ENCODE results near the gene PTPRT.

The PTPRT gene

DNA sequence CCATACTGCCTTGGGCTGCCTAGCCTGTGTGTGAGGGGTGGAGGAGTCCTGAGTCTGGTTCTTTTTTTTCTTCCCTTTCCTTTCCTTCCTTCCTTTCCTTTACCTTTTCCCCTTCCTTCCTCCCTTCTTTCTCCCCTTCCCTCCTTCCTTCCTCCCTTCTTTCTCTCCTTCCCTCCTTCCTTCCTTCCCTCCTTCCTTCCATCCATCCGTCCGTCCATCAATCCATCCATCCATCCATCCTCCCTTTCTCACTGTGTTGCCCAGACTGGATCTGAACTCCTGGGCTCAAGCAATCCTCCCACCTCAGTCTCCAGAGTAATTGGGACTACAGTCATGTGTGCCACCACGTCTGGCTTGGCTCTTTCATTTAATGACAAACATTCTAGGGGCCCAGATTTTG is 820.8 kb downstream of the PTPRT start:
- H3K9me3 ChIP-seq (ENCODE audit: insufficient read depth, low read length, severe bottlenecking), result no peaks in the 10 kb centered on the region
- no peaks in the 10 kb centered on the region for H3K36me3 ChIP-seq (ENCODE audit: insufficient read depth, low read length)
- DNase-seq, result no peak
- TF ChIP-seq, protein P1, sequence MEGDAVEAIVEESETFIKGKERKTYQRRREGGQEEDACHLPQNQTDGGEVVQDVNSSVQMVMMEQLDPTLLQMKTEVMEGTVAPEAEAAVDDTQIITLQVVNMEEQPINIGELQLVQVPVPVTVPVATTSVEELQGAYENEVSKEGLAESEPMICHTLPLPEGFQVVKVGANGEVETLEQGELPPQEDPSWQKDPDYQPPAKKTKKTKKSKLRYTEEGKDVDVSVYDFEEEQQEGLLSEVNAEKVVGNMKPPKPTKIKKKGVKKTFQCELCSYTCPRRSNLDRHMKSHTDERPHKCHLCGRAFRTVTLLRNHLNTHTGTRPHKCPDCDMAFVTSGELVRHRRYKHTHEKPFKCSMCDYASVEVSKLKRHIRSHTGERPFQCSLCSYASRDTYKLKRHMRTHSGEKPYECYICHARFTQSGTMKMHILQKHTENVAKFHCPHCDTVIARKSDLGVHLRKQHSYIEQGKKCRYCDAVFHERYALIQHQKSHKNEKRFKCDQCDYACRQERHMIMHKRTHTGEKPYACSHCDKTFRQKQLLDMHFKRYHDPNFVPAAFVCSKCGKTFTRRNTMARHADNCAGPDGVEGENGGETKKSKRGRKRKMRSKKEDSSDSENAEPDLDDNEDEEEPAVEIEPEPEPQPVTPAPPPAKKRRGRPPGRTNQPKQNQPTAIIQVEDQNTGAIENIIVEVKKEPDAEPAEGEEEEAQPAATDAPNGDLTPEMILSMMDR (IDR thresholded peaks at IDR 0.05; ENCODE audit: borderline replicate concordance, extremely low read depth, low read length, poor library complexity, severe bottlenecking), result no peak
- no peak for TF ChIP-seq EZH2 (IDR thresholded peaks at IDR 0.05; ENCODE audit: borderline replicate concordance, low read depth, low read length, severe bottlenecking)
- no peak overlapping the region for H3K4me3 ChIP-seq (ENCODE audit: low read depth in 1 of 2, low read length in 2 of 2)
- H3K9ac ChIP-seq (ENCODE audit: low read depth, low read length), result no peak overlapping the region
- no peak for ATAC-seq (ENCODE audit: insufficient read depth, low read depth)
- H3K4me2 ChIP-seq (ENCODE audit: insufficient read depth, low read length), result no peak overlapping the region
- no peaks in the 10 kb centered on the region for H4K20me1 ChIP-seq (ENCODE audit: insufficient read depth, low read length)
- no peak overlapping the region for H3K27ac ChIP-seq (ENCODE audit: low read length)
- H3K27me3 ChIP-seq (ENCODE audit: insufficient read depth, low read length, poor library complexity), result peaks cover 20% of the 10 kb centered on the region
- no peaks in the 10 kb centered on the region for H3K4me1 ChIP-seq (ENCODE audit: insufficient read depth, low read length)
- no peaks in the 10 kb centered on the region for H3K79me2 ChIP-seq (ENCODE audit: insufficient read depth, low read length)
- no peak overlapping the region for H2AFZ ChIP-seq (ENCODE audit: low read depth, low read length)

DNA sequence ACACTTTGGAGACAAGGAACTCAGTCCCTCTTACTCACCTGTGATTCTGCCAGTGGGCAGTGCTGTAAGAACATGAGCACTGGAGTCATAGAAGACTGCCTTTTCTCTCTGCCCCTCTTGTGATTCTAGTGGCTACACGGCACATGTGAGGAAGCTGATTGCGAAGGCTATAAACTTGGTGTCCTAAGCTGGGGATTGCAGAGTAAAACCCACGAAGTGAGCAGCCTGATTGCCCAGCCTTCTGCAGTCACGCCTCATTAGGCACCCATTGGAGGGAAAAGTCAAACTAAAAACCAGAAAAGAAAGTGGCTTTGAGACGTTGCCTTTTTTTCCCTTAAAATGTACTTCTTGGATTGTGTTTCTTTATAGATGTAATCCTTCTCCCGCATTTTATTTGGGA is 823.1 kb downstream of the PTPRT start:
- no peak for ATAC-seq (ENCODE audit: insufficient read depth, low read depth)
- Histone ChIP-seq H3K36me3 (ENCODE audit: insufficient read depth, low read length) (no peaks in the 10 kb centered on the region), H3K4me2 (ENCODE audit: insufficient read depth, low read length) (no peak overlapping the region), H3K9ac (ENCODE audit: low read depth, low read length) (no peak overlapping the region), H3K27ac (ENCODE audit: low read length) (no peak overlapping the region), H3K79me2 (ENCODE audit: insufficient read depth, low read length) (no peaks in the 10 kb centered on the region), H3K9me3 (ENCODE audit: insufficient read depth, low read length, severe bottlenecking) (no peaks in the 10 kb centered on the region), H3K27me3 (ENCODE audit: insufficient read depth, low read length, poor library complexity) (peaks cover 15% of the 10 kb centered on the region), H3K4me1 (ENCODE audit: insufficient read depth, low read length) (no peaks in the 10 kb centered on the region), H3K4me3 (ENCODE audit: low read depth in 1 of 2, low read length in 2 of 2) (no peak overlapping the region), H4K20me1 (ENCODE audit: insufficient read depth, low read length) (no peaks in the 10 kb centered on the region), H2AFZ (ENCODE audit: low read depth, low read length) (no peak overlapping the region)
- no peak for TF ChIP-seq EZH2 (IDR thresholded peaks at IDR 0.05; ENCODE audit: borderline replicate concordance, low read depth, low read length, severe bottlenecking)
- TF ChIP-seq, protein P1 (IDR thresholded peaks at IDR 0.05; ENCODE audit: borderline replicate concordance, extremely low read depth, low read length, poor library complexity, severe bottlenecking), result no peak
- no peak for DNase-seq

DNA sequence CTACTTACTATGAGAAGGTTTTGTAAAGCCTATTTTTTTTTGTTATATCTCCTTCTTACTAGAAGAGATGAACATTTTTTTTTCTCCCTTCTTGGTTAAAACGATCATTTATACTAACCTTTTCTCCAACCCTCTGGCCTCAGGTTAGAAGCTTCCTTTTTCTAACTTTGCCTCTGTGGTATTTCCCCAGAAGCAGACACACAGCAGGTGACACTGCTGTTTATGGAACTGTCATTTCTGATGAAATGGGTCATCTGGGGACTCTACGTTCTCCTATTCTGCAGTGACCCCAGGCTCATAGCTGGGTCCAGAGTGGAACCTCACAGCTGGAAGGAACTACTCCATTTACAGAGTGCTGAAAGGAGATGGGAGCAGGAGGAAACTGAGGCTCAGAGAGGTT is 825.3 kb downstream of the PTPRT start:
- no peak overlapping the region for H3K9ac ChIP-seq (ENCODE audit: low read depth, low read length)
- no peaks in the 10 kb centered on the region for H3K36me3 ChIP-seq (ENCODE audit: insufficient read depth, low read length)
- TF ChIP-seq, protein P1 (IDR thresholded peaks at IDR 0.05; ENCODE audit: borderline replicate concordance, extremely low read depth, low read length, poor library complexity, severe bottlenecking), result no peak
- no peak for TF ChIP-seq EZH2 (IDR thresholded peaks at IDR 0.05; ENCODE audit: borderline replicate concordance, low read depth, low read length, severe bottlenecking)
- no peaks in the 10 kb centered on the region for H4K20me1 ChIP-seq (ENCODE audit: insufficient read depth, low read length)
- peaks cover 12% of the 10 kb centered on the region for H3K27me3 ChIP-seq (ENCODE audit: insufficient read depth, low read length, poor library complexity)
- no peaks in the 10 kb centered on the region for H3K4me1 ChIP-seq (ENCODE audit: insufficient read depth, low read length)
- H3K4me2 ChIP-seq (ENCODE audit: insufficient read depth, low read length), result no peak overlapping the region
- DNase-seq (no peak), ATAC-seq (ENCODE audit: insufficient read depth, low read depth) (no peak)
- no peaks in the 10 kb centered on the region for H3K79me2 ChIP-seq (ENCODE audit: insufficient read depth, low read length)
- H3K9me3 ChIP-seq (ENCODE audit: insufficient read depth, low read length, severe bottlenecking), result no peaks in the 10 kb centered on the region
- H3K4me3 ChIP-seq (ENCODE audit: low read depth in 1 of 2, low read length in 2 of 2), result no peak overlapping the region
- H3K27ac ChIP-seq (ENCODE audit: low read length), result no peak overlapping the region
- no peak overlapping the region for H2AFZ ChIP-seq (ENCODE audit: low read depth, low read length)
